Type B pancreatic cell (in vitro differentiated cells): ENCODE results near the gene NUP43. TPM values are rescaled to one million over a fixed set of nuclear protein-coding genes. Genes with fewer than 3 reads are reported as not detected.
A peak's percentile ranks its signal among the peaks of the same experiment; 100 is the strongest.

Source experiments
- DNase-seq: peaks from one replicate; pipeline ENCODE4 v3.0.0; 2021; ENCODE audit warnings: mixed read lengths; ENCODE audit not compliant: unreplicated experiment; ENCODE audit errors: extremely low spot score
- H3K27ac Mint-ChIP-seq: 2 replicates; pipeline ENCODE4 v1.8.0; 2021; ENCODE audit warnings: mild to moderate bottlenecking, mixed read lengths
- H3K27me3 Mint-ChIP-seq: 2 replicates; pipeline ENCODE4 v1.8.0; 2021; ENCODE audit warnings: mixed read lengths
- H3K36me3 Mint-ChIP-seq: 2 replicates; pipeline ENCODE4 v1.8.0; 2021; ENCODE audit warnings: mixed read lengths
- H3K4me1 Mint-ChIP-seq: one replicate; pipeline ENCODE4 v1.8.0; 2021; ENCODE audit warnings: mixed read lengths; ENCODE audit not compliant: unreplicated experiment
- H3K4me3 Mint-ChIP-seq: 2 replicates; pipeline ENCODE4 v1.8.0; 2021; ENCODE audit warnings: mild to moderate bottlenecking, mixed read lengths
- H3K9me3 Mint-ChIP-seq: 2 replicates; pipeline ENCODE4 v1.8.0; 2021; ENCODE audit warnings: mixed read lengths
- CTCF ChIP-seq: fragments of 200-600 bp; sonication (generic); conservative IDR thresholded peaks from 2 replicates; pipeline ENCODE4 v1.5.0; 2021; ENCODE audit warnings: antibody characterized with exemption, mild to moderate bottlenecking
- total RNA-seq: library from RNA; stranded (reverse); gene quantifications from 2 replicates; pipeline ENCODE4 v1.2.1, GENCODE V29; 2021; ENCODE audit warnings: low replicate concordance

NUP43 gene
- total RNA-seq, 1 donor from 2014 or later, result 55.8 TPM

- Mint-ChIP-seq H3K4me3 (peak overlapping the region; percentile 94), H3K36me3 (peaks cover 11% of the 10 kb centered on the region), H3K4me1 (peaks cover 23% of the 10 kb centered on the region), H3K27ac (peak overlapping the region; percentile 93), H3K27me3 (no peaks in the 10 kb centered on the region), H3K9me3 (no peaks in the 10 kb centered on the region)
- TF ChIP-seq CTCF, result no peak
- no peak for DNase-seq
Observed at GRCh38 chr6:149716181-149716963, 30.0 kb downstream of the NUP43 start.

- Mint-ChIP-seq H3K4me1 (peaks cover 37% of the 10 kb centered on the region), H3K27me3 (no peaks in the 10 kb centered on the region), H3K27ac (no peak overlapping the region), H3K36me3 (peaks cover 10% of the 10 kb centered on the region), H3K9me3 (no peaks in the 10 kb centered on the region), H3K4me3 (no peak overlapping the region)
- DNase-seq, result no peak
- no peak for TF ChIP-seq CTCF
Observed at GRCh38 chr6:149714442-149714841, 31.9 kb downstream of the NUP43 start.

- DNase-seq, result no peak
- no peak for TF ChIP-seq CTCF
- Mint-ChIP-seq H3K4me3 (no peak overlapping the region), H3K27ac (no peak overlapping the region), H3K9me3 (no peaks in the 10 kb centered on the region), H3K36me3 (peaks cover 9% of the 10 kb centered on the region), H3K27me3 (no peaks in the 10 kb centered on the region), H3K4me1 (peaks cover 38% of the 10 kb centered on the region)
Observed at GRCh38 chr6:149711711-149712110, 34.6 kb downstream of the NUP43 start.

GRCh38 chr6:149701714-149702113 is 44.6 kb downstream of the NUP43 start:
- no peak for TF ChIP-seq CTCF
- Mint-ChIP-seq H3K4me1 (no peaks in the 10 kb centered on the region), H3K27me3 (no peaks in the 10 kb centered on the region), H3K36me3 (peaks cover 12% of the 10 kb centered on the region), H3K9me3 (no peaks in the 10 kb centered on the region), H3K27ac (no peak overlapping the region), H3K4me3 (no peak overlapping the region)
- DNase-seq, result no peak

- Mint-ChIP-seq H3K36me3 (peaks cover 13% of the 10 kb centered on the region), H3K4me3 (no peak overlapping the region), H3K27me3 (no peaks in the 10 kb centered on the region), H3K27ac (no peak overlapping the region), H3K9me3 (no peaks in the 10 kb centered on the region), H3K4me1 (no peaks in the 10 kb centered on the region)
- no peak for TF ChIP-seq CTCF
- no peak for DNase-seq
Observed at GRCh38 chr6:149699150-149699549, 47.2 kb downstream of the NUP43 start.
